ENCODE data around the gene PRR7. TPM values are rescaled to one million over a fixed set of nuclear protein-coding genes. Genes with fewer than 3 reads are reported as not detected.
A peak's percentile ranks its signal among the peaks of the same experiment; 100 is the strongest.

Gene PRR7
- total and polyA plus RNA-seq, 2 experiments from 2014 or later = 7.6 to 9.7 TPM

DNA sequence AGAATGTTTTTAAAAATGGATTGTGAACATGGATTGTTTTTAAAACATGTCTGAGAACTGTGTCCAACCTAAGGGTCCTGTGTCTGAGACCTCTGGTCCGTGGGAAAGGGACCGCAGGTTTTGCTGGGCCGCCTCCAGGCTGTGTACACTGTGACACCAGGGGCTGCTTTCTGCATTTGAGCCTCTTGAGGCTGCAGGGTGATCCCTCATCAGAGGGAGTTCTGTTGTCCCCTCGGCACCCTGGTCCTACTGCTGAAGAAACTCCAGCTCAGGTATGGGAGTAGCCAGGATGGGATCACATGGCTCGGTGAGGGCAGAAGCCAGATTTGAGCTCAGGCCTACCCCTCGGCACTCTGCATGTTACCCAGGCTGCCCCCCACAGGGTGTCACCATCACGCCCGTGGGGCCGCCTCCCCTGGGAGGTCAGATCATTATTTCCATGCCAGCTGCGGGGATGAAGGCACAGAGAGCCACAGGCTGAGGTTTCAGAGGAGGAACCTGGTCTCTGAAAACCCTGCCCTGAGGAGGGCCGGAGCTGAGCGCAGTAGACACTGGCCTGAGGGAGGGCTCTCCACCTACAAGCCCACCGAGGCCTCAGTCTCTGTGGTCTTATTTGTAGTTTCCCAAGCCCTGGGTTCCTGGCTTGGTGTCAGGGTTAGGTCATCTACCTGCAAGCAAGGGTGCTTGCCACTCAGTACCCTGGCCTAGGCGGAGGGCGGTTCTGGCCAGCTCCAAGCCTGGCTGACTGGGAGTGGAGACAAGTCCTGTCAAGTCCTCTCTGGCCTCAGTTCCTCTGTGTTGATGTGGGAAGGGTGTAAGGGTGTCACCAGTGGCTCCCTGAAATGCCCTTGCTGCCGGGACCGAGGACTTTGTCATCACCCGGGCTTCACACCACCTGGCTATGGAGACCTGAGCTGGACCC lies 2.8 kb downstream of the PRR7 start:
- Mint-ChIP-seq H3K9me3 (peaks cover 3% of the 10 kb centered on the region; the same call in 1 of the 3 replicates), H3K36me3 (ENCODE audit: low read depth) (peaks cover 12% of the 10 kb centered on the region; the same call in 1 of the 3 replicates), H3K4me1 (peaks cover 44% of the 10 kb centered on the region), H3K4me3 (no peak overlapping the region), H3K27ac (no peak overlapping the region), H3K27me3 (ENCODE audit: insufficient read depth, low read depth, poor library complexity) (peaks cover 49% of the 10 kb centered on the region)
- ATAC-seq (no peak), DNase-seq (ENCODE audit: low spot score) (no peak)
- Histone ChIP-seq H2AFZ (no peak overlapping the region), H3F3A (replicated peaks; ENCODE audit: low read depth) (peaks cover 39% of the 10 kb centered on the region), H3K79me2 (replicated peaks; ENCODE audit: insufficient read depth) (no peaks in the 10 kb centered on the region; the same call in 1 of the 2 replicates), H3K4me2 (no peak overlapping the region), H3K27me3 (ENCODE audit: insufficient read depth) (peaks cover 54% of the 10 kb centered on the region), H3K4me1 (ENCODE audit: insufficient read depth) (peaks cover 31% of the 10 kb centered on the region), H3K36me3 (ENCODE audit: insufficient read depth) (no peaks in the 10 kb centered on the region), H3K27ac (ENCODE audit: low read depth) (no peak overlapping the region), H3K4me3 (no peak overlapping the region), H3K9me2 (ENCODE audit: insufficient read depth) (no peaks in the 10 kb centered on the region), H4K20me1 (replicated peaks; ENCODE audit: insufficient read depth) (peaks cover 12% of the 10 kb centered on the region; the same call in 1 of the 2 replicates)
- TF ChIP-seq JUNB (IDR thresholded peaks at IDR 0.05; ENCODE audit: unreplicated experiment) (no peak), ZNF114 (CRISPR knock-in tag; IDR thresholded peaks at IDR 0.05) (no peak), POLR2AphosphoS5 (IDR thresholded peaks at IDR 0.05; ENCODE audit: low read depth) (0 out of 2 replicates have a peak, but pooled peaks have one; percentile 7), ETS1 (IDR thresholded peaks at IDR 0.05) (no peak)

GRCh38 chr5:177450667-177451424 lies 4.2 kb downstream of the PRR7 start:
- Histone ChIP-seq H3K36me3 (ENCODE audit: insufficient read depth) (no peaks in the 10 kb centered on the region), H3K4me2 (no peak overlapping the region), H3K79me2 (replicated peaks; ENCODE audit: insufficient read depth) (no peaks in the 10 kb centered on the region; the same call in 1 of the 2 replicates), H3K4me3 (no peak overlapping the region), H3F3A (replicated peaks; ENCODE audit: low read depth) (peaks cover 36% of the 10 kb centered on the region), H3K4me1 (ENCODE audit: insufficient read depth) (peaks cover 18% of the 10 kb centered on the region), H3K27me3 (ENCODE audit: insufficient read depth) (peaks cover 40% of the 10 kb centered on the region), H3K27ac (ENCODE audit: low read depth) (no peak overlapping the region), H4K20me1 (replicated peaks; ENCODE audit: insufficient read depth) (peaks cover 12% of the 10 kb centered on the region; the same call in 1 of the 2 replicates), H2AFZ (no peak overlapping the region), H3K9me2 (ENCODE audit: insufficient read depth) (no peaks in the 10 kb centered on the region)
- ATAC-seq (no peak), DNase-seq (ENCODE audit: low spot score) (no peak)
- Mint-ChIP-seq H3K9me3 (peaks cover 3% of the 10 kb centered on the region; the same call in 1 of the 3 replicates), H3K4me1 (peaks cover 32% of the 10 kb centered on the region), H3K27me3 (ENCODE audit: insufficient read depth, low read depth, poor library complexity) (peaks cover 43% of the 10 kb centered on the region), H3K36me3 (ENCODE audit: low read depth) (peaks cover 9% of the 10 kb centered on the region; the same call in 1 of the 3 replicates), H3K27ac (no peak overlapping the region), H3K4me3 (no peak overlapping the region)
- no peak for TF ChIP-seq CREB1 (CRISPR knock-in tag; IDR thresholded peaks at IDR 0.05; ENCODE audit: low read depth)
- TF ChIP-seq POLR2AphosphoS5 (IDR thresholded peaks at IDR 0.05; ENCODE audit: low read depth) = no peak
- TF ChIP-seq, protein P1, sequence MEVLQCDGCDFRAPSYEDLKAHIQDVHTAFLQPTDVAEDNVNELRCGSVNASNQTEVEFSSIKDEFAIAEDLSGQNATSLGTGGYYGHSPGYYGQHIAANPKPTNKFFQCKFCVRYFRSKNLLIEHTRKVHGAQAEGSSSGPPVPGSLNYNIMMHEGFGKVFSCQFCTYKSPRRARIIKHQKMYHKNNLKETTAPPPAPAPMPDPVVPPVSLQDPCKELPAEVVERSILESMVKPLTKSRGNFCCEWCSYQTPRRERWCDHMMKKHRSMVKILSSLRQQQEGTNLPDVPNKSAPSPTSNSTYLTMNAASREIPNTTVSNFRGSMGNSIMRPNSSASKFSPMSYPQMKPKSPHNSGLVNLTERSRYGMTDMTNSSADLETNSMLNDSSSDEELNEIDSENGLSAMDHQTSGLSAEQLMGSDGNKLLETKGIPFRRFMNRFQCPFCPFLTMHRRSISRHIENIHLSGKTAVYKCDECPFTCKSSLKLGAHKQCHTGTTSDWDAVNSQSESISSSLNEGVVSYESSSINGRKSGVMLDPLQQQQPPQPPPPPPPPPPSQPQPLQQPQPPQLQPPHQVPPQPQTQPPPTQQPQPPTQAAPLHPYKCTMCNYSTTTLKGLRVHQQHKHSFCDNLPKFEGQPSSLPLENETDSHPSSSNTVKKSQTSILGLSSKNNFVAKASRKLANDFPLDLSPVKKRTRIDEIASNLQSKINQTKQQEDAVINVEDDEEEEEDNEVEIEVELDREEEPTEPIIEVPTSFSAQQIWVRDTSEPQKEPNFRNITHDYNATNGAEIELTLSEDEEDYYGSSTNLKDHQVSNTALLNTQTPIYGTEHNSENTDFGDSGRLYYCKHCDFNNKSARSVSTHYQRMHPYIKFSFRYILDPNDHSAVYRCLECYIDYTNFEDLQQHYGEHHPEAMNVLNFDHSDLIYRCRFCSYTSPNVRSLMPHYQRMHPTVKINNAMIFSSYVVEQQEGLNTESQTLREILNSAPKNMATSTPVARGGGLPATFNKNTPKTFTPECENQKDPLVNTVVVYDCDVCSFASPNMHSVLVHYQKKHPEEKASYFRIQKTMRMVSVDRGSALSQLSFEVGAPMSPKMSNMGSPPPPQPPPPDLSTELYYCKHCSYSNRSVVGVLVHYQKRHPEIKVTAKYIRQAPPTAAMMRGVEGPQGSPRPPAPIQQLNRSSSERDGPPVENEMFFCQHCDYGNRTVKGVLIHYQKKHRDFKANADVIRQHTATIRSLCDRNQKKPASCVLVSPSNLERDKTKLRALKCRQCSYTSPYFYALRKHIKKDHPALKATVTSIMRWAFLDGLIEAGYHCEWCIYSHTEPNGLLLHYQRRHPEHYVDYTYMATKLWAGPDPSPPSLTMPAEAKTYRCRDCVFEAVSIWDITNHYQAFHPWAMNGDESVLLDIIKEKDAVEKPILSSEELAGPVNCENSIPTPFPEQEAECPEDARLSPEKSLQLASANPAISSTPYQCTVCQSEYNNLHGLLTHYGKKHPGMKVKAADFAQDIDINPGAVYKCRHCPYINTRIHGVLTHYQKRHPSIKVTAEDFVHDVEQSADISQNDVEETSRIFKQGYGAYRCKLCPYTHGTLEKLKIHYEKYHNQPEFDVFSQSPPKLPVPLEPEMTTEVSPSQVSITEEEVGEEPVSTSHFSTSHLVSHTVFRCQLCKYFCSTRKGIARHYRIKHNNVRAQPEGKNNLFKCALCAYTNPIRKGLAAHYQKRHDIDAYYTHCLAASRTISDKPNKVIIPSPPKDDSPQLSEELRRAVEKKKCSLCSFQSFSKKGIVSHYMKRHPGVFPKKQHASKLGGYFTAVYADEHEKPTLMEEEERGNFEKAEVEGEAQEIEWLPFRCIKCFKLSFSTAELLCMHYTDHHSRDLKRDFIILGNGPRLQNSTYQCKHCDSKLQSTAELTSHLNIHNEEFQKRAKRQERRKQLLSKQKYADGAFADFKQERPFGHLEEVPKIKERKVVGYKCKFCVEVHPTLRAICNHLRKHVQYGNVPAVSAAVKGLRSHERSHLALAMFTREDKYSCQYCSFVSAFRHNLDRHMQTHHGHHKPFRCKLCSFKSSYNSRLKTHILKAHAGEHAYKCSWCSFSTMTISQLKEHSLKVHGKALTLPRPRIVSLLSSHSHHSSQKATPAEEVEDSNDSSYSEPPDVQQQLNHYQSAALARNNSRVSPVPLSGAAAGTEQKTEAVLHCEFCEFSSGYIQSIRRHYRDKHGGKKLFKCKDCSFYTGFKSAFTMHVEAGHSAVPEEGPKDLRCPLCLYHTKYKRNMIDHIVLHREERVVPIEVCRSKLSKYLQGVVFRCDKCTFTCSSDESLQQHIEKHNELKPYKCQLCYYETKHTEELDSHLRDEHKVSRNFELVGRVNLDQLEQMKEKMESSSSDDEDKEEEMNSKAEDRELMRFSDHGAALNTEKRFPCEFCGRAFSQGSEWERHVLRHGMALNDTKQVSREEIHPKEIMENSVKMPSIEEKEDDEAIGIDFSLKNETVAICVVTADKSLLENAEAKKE (CRISPR knock-in tag; IDR thresholded peaks at IDR 0.05) = no peak
- TF ChIP-seq EZH2 (IDR thresholded peaks at IDR 0.05; ENCODE audit: low read depth, unreplicated experiment) = no peak
- TF ChIP-seq ETS1 (IDR thresholded peaks at IDR 0.05) = no peak
- TF ChIP-seq NANOG (IDR thresholded peaks at IDR 0.05; ENCODE audit: borderline replicate concordance) = no peak
- TF ChIP-seq STAT1 (IDR thresholded peaks at IDR 0.05; ENCODE audit: unreplicated experiment) = no peak

Data from GM23338 (cell line).